HG03521 (cell line): ENCODE results near the gene SCNN1A.

Source experiments
- ATAC-seq: cut with Tn5 transposase; IDR thresholded peaks from one replicate; pipeline ENCODE4 v1.9.1; 2021; ENCODE audit warnings: mild to moderate bottlenecking, moderate library complexity; ENCODE audit not compliant: unreplicated experiment

SCNN1A gene

GRCh38 chr12:6301721-6302120 lies 73.6 kb downstream of the SCNN1A start:
- no peak for ATAC-seq

GRCh38 chr12:6297170-6297569 lies 78.2 kb downstream of the SCNN1A start:
- no peak for ATAC-seq
